Prostate gland (tissue), 2 donors: ENCODE results near the gene MTFR1L. TPM values are rescaled to one million over a fixed set of nuclear protein-coding genes. Genes with fewer than 3 reads are reported as not detected.
A peak's percentile ranks its signal among the peaks of the same experiment; 100 is the strongest.

Experiments used
- DNase-seq: peaks from one replicate; pipeline ENCODE4 v3.0.0-alpha.2; 2019; ENCODE audit warnings: low spot score
- H3K27ac ChIP-seq, 2 donors: fragments of 200-600 bp; sonication (generic); 2 replicates each; pipeline ENCODE4 v1.5.1; 2017 to 2019
- H3K27me3 ChIP-seq: fragments of 200-600 bp; sonication (generic); replicated peaks from 2 replicates; pipeline ENCODE4 v1.5.1; 2019; ENCODE audit not compliant: insufficient read depth
- H3K36me3 ChIP-seq, 2 donors: fragments of 200-600 bp; sonication (generic); 1 replicate in 1 of 2; 2 replicates in 1 of 2; pipeline versions ENCODE4 v1.5.1 to v1.8.1; 2017 to 2019
- H3K4me1 ChIP-seq: fragments of 200-600 bp; sonication (generic); replicated peaks from 2 replicates; pipeline ENCODE4 v1.5.1; 2019
- H3K4me3 ChIP-seq, 2 donors: fragments of 200-600 bp; sonication (generic); 2 replicates each; pipeline ENCODE4 v1.5.1; 2017 to 2019
- H3K9me3 ChIP-seq: fragments of 200-600 bp; sonication (generic); 2 replicates; pipeline ENCODE4 v1.5.1; 2017
- POLR2A ChIP-seq: fragments of 450-650 bp; IDR thresholded peaks from one replicate; pipeline ENCODE4 v1.6.1; 2016; ENCODE audit warnings: antibody characterized with exemption, mild to moderate bottlenecking
- POLR2AphosphoS5 ChIP-seq: sonication (generic); formaldehyde crosslinking; IDR thresholded peaks from one replicate; pipeline ENCODE4 v1.6.1; 2017; ENCODE audit warnings: antibody characterized with exemption
- WGBS: methylation state at CpG from one replicate; pipeline ENCODE4 v1.1.5; 2018; 5-methylcytosine and 5-hydroxymethylcytosine counted together
- intact Hi-C: fragments of 100-400 bp; cut with DNase I; formaldehyde crosslinking; loops from one replicate; pipeline ENCODE4 v1.14.2; 2022
- total RNA-seq, 2 donors: library from RNA; depleted of rRNA; stranded (reverse); fragments of >200 nt; gene quantifications; one replicate each; pipeline ENCODE4 v1.1.0, GENCODE V29; 2016
- TF ChIP-seq, protein P1 (sequence below), 4 experiments: fragments of 200-600 bp in 2 of 4; fragments of 450-650 bp in 2 of 4; sonication (generic) in 2 of 4; IDR thresholded peaks; 1 replicate in 3 of 4; 2 replicates in 1 of 4; pipeline ENCODE4 v1.5.1; 2016 to 2019; ENCODE audit warnings: antibody characterized with exemption in 4 of 4, mild to moderate bottlenecking in 2 of 4, moderate library complexity in 2 of 4

Gene MTFR1L
- total RNA-seq, 2 donors from 2014 or later: 82.2 to 112 TPM

DNA sequence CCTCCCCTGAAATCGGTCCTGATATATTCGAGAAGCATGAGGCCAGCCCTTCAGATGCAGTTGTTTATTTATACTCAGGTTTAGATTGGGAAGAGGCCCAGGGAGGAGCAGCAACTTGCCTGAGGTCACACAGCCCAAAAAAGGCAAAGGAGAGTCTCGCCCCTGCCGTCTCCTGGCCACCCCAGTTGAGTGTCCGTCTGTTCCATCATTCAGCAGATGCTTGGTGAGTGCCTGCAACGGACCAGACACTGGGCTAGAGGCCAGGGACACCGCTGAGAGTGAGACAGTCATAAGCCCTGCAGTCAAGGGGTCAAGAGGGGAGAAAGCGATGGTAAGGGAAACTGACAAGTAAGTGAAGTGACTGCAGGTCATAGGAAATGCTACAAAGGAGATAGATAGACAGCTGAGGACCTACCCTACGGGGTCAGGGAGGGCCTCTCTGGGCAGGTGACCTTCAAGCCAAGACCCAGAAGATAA lies 35.1 kb upstream of the MTFR1L start:
- 75% methylated on average over 9 of the region's 9 CpGs for WGBS
- Histone ChIP-seq H3K9me3 (no peaks in the 10 kb centered on the region), H3K4me3 (no peak overlapping the region), H3K27me3 (no peaks in the 10 kb centered on the region), H3K36me3 (no peaks in the 10 kb centered on the region), H3K4me1 (peaks cover 11% of the 10 kb centered on the region), H3K27ac (peak overlapping the region in 1 of 2 donors; percentile 21)
- no peak for DNase-seq
- intact Hi-C loops: no loop called here
- TF ChIP-seq, protein P1, sequence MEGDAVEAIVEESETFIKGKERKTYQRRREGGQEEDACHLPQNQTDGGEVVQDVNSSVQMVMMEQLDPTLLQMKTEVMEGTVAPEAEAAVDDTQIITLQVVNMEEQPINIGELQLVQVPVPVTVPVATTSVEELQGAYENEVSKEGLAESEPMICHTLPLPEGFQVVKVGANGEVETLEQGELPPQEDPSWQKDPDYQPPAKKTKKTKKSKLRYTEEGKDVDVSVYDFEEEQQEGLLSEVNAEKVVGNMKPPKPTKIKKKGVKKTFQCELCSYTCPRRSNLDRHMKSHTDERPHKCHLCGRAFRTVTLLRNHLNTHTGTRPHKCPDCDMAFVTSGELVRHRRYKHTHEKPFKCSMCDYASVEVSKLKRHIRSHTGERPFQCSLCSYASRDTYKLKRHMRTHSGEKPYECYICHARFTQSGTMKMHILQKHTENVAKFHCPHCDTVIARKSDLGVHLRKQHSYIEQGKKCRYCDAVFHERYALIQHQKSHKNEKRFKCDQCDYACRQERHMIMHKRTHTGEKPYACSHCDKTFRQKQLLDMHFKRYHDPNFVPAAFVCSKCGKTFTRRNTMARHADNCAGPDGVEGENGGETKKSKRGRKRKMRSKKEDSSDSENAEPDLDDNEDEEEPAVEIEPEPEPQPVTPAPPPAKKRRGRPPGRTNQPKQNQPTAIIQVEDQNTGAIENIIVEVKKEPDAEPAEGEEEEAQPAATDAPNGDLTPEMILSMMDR (IDR thresholded peaks at IDR 0.05): no peak
- TF ChIP-seq POLR2AphosphoS5 (no peak), POLR2A (no peak)

DNA sequence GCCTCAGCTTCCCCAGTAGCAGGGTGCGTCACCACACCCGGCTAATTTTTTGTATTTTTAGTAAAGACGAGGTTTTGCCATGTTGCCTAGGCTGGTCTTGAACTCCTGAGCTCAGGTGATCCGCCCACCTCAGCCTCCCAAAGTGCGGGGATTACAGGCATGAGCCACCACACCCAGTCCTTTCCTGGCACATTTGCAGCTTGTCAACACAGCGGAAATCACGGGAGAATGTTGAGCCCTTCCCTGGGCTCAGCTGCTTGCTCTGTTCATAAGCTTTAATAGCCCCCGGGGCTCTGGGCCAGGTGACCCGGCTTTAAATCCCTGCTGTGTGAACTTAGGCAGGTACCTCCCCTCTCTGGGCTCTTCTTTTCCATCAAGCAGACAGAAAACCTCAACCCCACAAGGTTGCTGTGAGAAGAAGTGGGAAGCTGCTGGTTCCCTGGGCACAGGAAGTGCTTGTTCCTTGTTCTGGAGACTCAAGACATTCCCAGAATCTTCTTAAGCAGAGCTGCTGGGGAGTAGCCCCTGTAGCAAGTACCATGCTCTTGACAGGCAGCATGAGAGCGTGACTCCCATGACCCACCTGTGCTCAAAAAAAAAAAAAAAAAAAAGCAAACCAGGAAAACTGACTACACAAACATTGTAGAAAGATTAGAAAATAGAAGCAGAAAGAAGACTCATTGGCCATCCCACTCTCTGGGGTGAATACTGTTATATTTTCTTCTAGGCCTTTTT lies 34.3 kb upstream of the MTFR1L start:
- intact Hi-C loops: no loop called here
- no peak for DNase-seq
- H3K27ac ChIP-seq: peak overlapping the region in 1 of 2 donors; percentile 21

DNA sequence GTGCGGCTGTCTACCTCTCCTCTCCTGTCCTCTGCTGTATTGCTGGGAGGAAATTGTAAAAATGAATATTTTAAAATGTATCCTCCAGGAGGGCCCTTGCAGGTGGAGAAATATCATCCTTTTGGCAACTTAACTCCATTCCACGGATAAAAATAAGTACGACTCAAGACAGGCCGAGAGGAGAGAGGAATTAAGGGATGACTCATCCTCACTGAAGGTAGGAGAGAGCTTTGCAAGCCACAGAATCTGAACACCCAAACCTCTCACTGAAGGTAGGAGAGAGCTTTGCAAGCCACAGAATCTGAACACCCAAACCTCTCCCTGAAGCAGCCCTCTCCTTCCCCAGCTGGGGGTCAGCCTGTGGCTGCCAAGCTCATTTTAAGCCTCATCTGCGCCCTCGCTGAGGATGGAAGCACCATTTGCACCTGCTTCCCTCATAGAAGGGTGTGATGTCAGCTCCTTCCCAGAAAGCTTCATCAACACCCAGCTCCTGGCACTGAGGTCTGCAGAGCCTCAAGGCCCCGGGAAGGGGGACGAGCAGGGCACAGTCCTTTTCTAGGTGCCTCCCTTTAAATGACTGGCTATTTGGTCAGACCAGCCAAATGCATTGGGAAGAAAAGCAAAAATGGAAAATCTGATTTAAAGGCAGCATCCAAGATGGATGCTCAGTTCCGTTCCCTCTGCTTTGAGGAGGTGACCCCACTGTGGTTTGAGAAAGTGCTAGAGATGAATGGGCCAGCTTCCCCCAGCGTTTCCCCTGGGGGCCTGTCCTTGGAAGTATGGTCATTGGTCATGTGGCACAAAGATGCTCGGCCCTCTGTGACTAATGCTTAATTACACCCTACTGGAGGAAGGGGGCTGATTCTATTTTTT lies 32.6 kb upstream of the MTFR1L start:
- H3K4me3 ChIP-seq: no peak overlapping the region
- DNase-seq: no peak

More for the DNA sequence above, 34.3 kb upstream of the MTFR1L start:
- H3K4me3 ChIP-seq: no peak overlapping the region
- H3K9me3 ChIP-seq: no peaks in the 10 kb centered on the region
- H3K27me3 ChIP-seq: no peaks in the 10 kb centered on the region
- H3K36me3 ChIP-seq: no peaks in the 10 kb centered on the region
- 71% methylated on average over 10 of the region's 10 CpGs for WGBS
- TF ChIP-seq POLR2A: no peak
- TF ChIP-seq, protein P1 (IDR thresholded peaks at IDR 0.05): no peak
- TF ChIP-seq POLR2AphosphoS5: no peak
- H3K4me1 ChIP-seq: peaks cover 4% of the 10 kb centered on the region

DNA sequence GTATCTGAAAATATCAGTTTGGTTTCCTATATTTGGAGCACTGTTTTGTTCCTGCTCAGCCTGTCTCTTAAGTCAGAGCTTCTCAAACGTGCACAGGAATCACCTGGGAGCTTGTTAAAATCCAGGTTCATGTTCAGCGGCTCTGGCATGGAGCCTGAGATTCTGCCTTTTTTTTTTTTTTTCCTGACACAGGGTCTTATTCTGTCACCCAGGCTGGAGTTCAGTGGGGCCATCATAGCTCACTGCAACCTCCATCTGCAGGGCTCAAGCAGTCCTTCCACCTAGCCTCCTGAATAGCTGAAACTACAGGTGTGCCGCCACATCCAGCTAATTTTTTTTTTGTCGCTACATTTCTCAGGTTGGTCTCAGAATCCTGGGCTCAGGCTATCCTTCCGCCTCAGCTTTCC lies 32.0 kb upstream of the MTFR1L start:
- Histone ChIP-seq H3K27me3 (no peaks in the 10 kb centered on the region), H3K9me3 (no peaks in the 10 kb centered on the region), H3K27ac (no peak overlapping the region), H3K4me1 (no peaks in the 10 kb centered on the region), H3K36me3 (no peaks in the 10 kb centered on the region), H3K4me3 (no peak overlapping the region)
- intact Hi-C loops: no loop called here
- TF ChIP-seq, protein P1 (IDR thresholded peaks at IDR 0.05): no peak
- TF ChIP-seq POLR2A: no peak
- no peak for TF ChIP-seq POLR2AphosphoS5
- 75% methylated on average over 5 of the region's 5 CpGs for WGBS
- DNase-seq: no peak

More for the DNA sequence above, 32.6 kb upstream of the MTFR1L start:
- TF ChIP-seq POLR2A (no peak), POLR2AphosphoS5 (no peak)
- TF ChIP-seq, protein P1 (IDR thresholded peaks at IDR 0.05): no peak
- 59% methylated on average over 11 of the region's 11 CpGs for WGBS
- H3K9me3 ChIP-seq: no peaks in the 10 kb centered on the region
- no peak overlapping the region for H3K27ac ChIP-seq
- no peaks in the 10 kb centered on the region for H3K4me1 ChIP-seq
- no peaks in the 10 kb centered on the region for H3K36me3 ChIP-seq
- intact Hi-C loops: no loop called here
- H3K27me3 ChIP-seq: no peaks in the 10 kb centered on the region
